Activated naive CD4-positive, alpha-beta T cell treated with anti-CD3 and anti-CD28 coated beads, Interleukin-2, amount 10 ng/mL, durations not matched to agents 5 hours and 36 hours (primary cell): ENCODE measurements around the gene DDX6. TPM values are rescaled to one million over a fixed set of nuclear protein-coding genes. Genes with fewer than 3 reads are reported as not detected.

ENCODE experiments used
- total RNA-seq, 2 experiments: library from RNA; stranded (reverse); gene quantifications; one replicate each; pipeline ENCODE4 v1.2.3, GENCODE V29; 2021

DDX6 gene, protein sequence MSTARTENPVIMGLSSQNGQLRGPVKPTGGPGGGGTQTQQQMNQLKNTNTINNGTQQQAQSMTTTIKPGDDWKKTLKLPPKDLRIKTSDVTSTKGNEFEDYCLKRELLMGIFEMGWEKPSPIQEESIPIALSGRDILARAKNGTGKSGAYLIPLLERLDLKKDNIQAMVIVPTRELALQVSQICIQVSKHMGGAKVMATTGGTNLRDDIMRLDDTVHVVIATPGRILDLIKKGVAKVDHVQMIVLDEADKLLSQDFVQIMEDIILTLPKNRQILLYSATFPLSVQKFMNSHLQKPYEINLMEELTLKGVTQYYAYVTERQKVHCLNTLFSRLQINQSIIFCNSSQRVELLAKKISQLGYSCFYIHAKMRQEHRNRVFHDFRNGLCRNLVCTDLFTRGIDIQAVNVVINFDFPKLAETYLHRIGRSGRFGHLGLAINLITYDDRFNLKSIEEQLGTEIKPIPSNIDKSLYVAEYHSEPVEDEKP
- 100 to 1,000 TPM; 172 to 174 TPM for total RNA-seq

DNA sequence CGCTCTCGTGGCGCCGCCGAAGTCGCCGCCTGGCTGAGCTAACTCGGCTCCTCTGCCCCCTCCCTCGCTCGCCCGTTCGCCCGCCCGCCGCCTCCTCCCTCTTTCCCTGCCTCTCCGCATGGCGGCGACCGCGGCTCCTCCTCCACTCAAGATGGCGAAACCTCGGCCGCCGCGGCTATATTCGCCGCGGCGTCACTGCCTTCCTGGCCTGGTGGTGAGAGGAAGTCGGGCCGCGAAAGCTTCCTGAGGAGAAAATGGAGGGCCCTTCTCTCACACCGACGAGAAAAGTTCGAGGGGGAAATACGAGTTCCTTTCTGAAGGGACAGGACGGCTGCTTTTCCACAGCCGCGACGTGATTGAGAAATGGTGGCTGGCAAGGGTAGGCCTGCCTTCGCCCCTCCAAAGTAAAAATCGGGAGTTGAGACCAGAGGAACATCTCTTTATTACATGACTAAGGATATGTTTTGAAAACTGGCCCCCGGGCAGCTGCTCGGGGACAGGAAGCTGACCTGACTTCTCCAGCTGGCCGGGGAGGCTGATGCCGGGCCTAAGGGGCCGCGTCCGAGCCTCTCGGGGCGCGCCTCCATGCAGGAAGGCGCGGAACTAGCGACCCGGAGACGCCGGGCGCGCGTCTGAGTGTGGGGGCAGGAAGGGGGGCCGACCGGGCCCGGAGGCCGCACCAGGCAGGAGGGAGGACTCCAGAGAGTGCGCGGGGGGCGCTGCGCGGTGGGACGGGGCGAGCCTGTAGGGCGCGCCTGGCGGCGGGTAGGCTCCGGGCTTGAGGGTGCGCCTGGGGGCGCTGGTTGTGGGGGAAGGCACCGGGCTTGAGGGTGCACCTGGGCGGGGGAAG lies at the start of gene DDX6:
DDX6 (minus strand) TSS at position 54 of the 850 bp plus-strand sequence. CDS start 4,913 bp downstream, outside the sequence.

Other genes with a start within 250 kb of the DDX6 start
- gene IFT46, start 225.2 kb downstream of the DDX6 start, total RNA-seq: 1 to 10 TPM; 9.6 to 9.9 TPM
- 100 to 1,000 TPM; 112 to 117 TPM for gene ARCN1, start 218.8 kb downstream of the DDX6 start, total RNA-seq
- under 1 TPM; 0.26 to 0.43 TPM for gene PHLDB1, start 183.5 kb downstream of the DDX6 start, total RNA-seq
- not detected for gene TREH, start 111.5 kb downstream of the DDX6 start, total RNA-seq
- gene CXCR5, start 92.7 kb upstream of the DDX6 start, total RNA-seq: under 1 TPM; 0.17 to 0.20 TPM
- 10 to 100 TPM; 96.7 to 99.1 TPM for gene BCL9L, start 134.8 kb upstream of the DDX6 start, total RNA-seq
- gene UPK2, start 165.1 kb upstream of the DDX6 start, total RNA-seq: not detected
- gene FOXR1, start 180.6 kb upstream of the DDX6 start, total RNA-seq: not detected
- 10 to 100 TPM; 41.0 to 47.5 TPM for gene CENATAC, start 207.0 kb upstream of the DDX6 start, total RNA-seq
- 1,000 to 10,000 TPM; 1,829 to 1,882 TPM for gene RPS25, start 227.2 kb upstream of the DDX6 start, total RNA-seq
- 10 to 100 TPM; 49.5 to 54.4 TPM for gene TRAPPC4, start 227.6 kb upstream of the DDX6 start, total RNA-seq
- gene SLC37A4, start 239.7 kb upstream of the DDX6 start, total RNA-seq: 10 to 100 TPM; 20.0 to 20.4 TPM